Fibroblast of lung (primary cell): ENCODE data around the gene CFAP92. TPM values are rescaled to one million over a fixed set of nuclear protein-coding genes. Genes with fewer than 3 reads are reported as not detected.

Experiments
- DNase-seq, 2 donors: peaks; one replicate each; pipeline versions ENCODE4 v3.0.0 to v3.0.0-alpha.2; 2010; ENCODE audit warnings: low read depth in 2 of 2
- H2AFZ ChIP-seq: 2 replicates; pipeline ENCODE4 v1.5.1; 2012; ENCODE audit warnings: low read length, control low read depth, inconsistent platforms
- H3K27ac ChIP-seq: 2 replicates; pipeline ENCODE4 v1.5.1; 2011; ENCODE audit warnings: low read length, control low read depth; ENCODE audit not compliant: insufficient read depth
- H3K27me3 ChIP-seq: 2 replicates; pipeline ENCODE4 v1.5.1; 2011; ENCODE audit warnings: mild to moderate bottlenecking, low read length; ENCODE audit not compliant: control insufficient read depth, insufficient read depth
- H3K36me3 ChIP-seq: 2 replicates; pipeline ENCODE4 v1.5.1; 2011; ENCODE audit warnings: low read length; ENCODE audit not compliant: control insufficient read depth, insufficient read depth
- H3K4me1 ChIP-seq: 2 replicates; pipeline ENCODE4 v1.5.1; 2011; ENCODE audit warnings: low read length; ENCODE audit not compliant: control insufficient read depth, insufficient read depth; ENCODE audit errors: extremely low read depth
- H3K4me2 ChIP-seq: 2 replicates; pipeline ENCODE4 v1.5.1; 2011; ENCODE audit warnings: low read length, control low read depth; ENCODE audit not compliant: insufficient read depth; ENCODE audit errors: extremely low read depth
- H3K4me3 ChIP-seq, 4 experiments: fragments of 200-600 bp in 1 of 4; sonication (generic) in 1 of 4; replicated peaks in 1 of 4; 2 replicates each; pipeline ENCODE4 v1.5.1; 2011 to 2016; ENCODE audit warnings: low read length in 4 of 4, low read depth in 3 of 4, mild to moderate bottlenecking in 3 of 4, control low read depth in 2 of 4, inconsistent platforms in 1 of 4, mixed read lengths in 1 of 4; ENCODE audit not compliant: insufficient read depth in 1 of 4; ENCODE audit errors: control extremely low read depth in 1 of 4
- H3K79me2 ChIP-seq: 2 replicates; pipeline ENCODE4 v1.5.1; 2012; ENCODE audit warnings: mild to moderate bottlenecking, low read length, inconsistent platforms; ENCODE audit not compliant: control insufficient read depth, insufficient read depth
- H3K9ac ChIP-seq: 2 replicates; pipeline ENCODE4 v1.5.1; 2011; ENCODE audit warnings: mild to moderate bottlenecking, low read length, control low read depth; ENCODE audit not compliant: insufficient read depth
- H3K9me3 ChIP-seq: 2 replicates; pipeline ENCODE4 v1.5.1; 2012; ENCODE audit warnings: low read depth, low read length; ENCODE audit not compliant: control insufficient read depth, insufficient read depth
- H4K20me1 ChIP-seq: 2 replicates; pipeline ENCODE4 v1.5.1; 2011; ENCODE audit warnings: low read length; ENCODE audit not compliant: control insufficient read depth, insufficient read depth; ENCODE audit errors: extremely low read depth
- CTCF ChIP-seq, 2 donors: IDR thresholded peaks in 1 of 2; conservative IDR thresholded peaks in 1 of 2; 1 replicate in 1 of 2; 2 replicates in 1 of 2; pipeline ENCODE4 v1.5.1; 2011 to 2012; ENCODE audit warnings: low read length in 2 of 2, control low read depth in 1 of 2, inconsistent platforms in 1 of 2, low read depth in 1 of 2, mild to moderate bottlenecking in 1 of 2
- EZH2 ChIP-seq: IDR thresholded peaks from 2 replicates; pipeline ENCODE4 v1.5.1; 2012; ENCODE audit warnings: low read length, control low read depth, mild to moderate bottlenecking; ENCODE audit errors: missing control alignments
- polyA plus RNA-seq, 2 donors: library from polyadenylated mRNA; depleted of rRNA in 1 of 2; stranded (reverse) in 1 of 2; unstranded in 1 of 2; fragments of >200 nt; gene quantifications; 2 replicates each; pipeline ENCODE4 v1.2.1, GENCODE V29; 2011 to 2012; ENCODE audit warnings: missing spikeins in 1 of 2
- total RNA-seq: library from RNA; depleted of rRNA; stranded (reverse); fragments of >200 nt; gene quantifications from 2 replicates; pipeline ENCODE4 v1.2.1, GENCODE V29; 2014

The CFAP92 gene
- total and polyA plus RNA-seq, 2 donors (not counting 1 experiment from before 2014, with no cell fraction given): 0.07 TPM; not detected in 1

- no peak overlapping the region for H2AFZ ChIP-seq
- no peaks in the 10 kb centered on the region for H3K79me2 ChIP-seq
- H3K9ac ChIP-seq: no peak overlapping the region
- peaks cover 5% of the 10 kb centered on the region for H3K4me1 ChIP-seq
- no peaks in the 10 kb centered on the region for H3K36me3 ChIP-seq
- H3K4me2 ChIP-seq: no peak overlapping the region
- no peaks in the 10 kb centered on the region for H4K20me1 ChIP-seq
- peaks cover 18% of the 10 kb centered on the region for H3K27me3 ChIP-seq
- TF ChIP-seq EZH2: no peak
- no peak for TF ChIP-seq CTCF (conservative IDR thresholded peaks at IDR 0.05 in 1 of 2, IDR thresholded peaks at IDR 0.05 in 1 of 2; ENCODE audit: low read depth in 1 of 2, low read length in 2 of 2)
- DNase-seq: no peak
- H3K4me3 ChIP-seq: no peak overlapping the region
- no peak overlapping the region for H3K27ac ChIP-seq
- H3K9me3 ChIP-seq: no peaks in the 10 kb centered on the region
Observed at GRCh38 chr3:129028866-129029265, 35.0 kb upstream of the CFAP92 start.

DNA sequence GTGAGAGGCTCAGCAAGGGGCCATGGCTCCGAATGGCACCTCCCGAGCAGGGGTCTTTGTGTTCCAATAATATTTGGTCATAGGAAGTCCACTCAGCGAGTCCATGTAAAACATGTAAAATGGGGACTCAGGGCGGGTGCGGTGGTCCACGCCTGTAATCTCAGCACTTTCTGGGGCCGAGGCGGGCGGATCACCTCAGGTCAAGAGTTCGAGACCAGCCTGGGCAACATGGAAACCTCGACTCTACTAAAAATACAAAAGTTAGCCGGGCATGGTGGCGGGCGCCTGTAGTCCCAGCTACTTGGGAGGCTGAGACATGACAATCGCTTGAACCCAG, 33.6 kb upstream of the CFAP92 start:
- TF ChIP-seq EZH2 (no peak), CTCF (conservative IDR thresholded peaks at IDR 0.05 in 1 of 2, IDR thresholded peaks at IDR 0.05 in 1 of 2; ENCODE audit: low read depth in 1 of 2, low read length in 2 of 2) (no peak)
- peaks cover 5% of the 10 kb centered on the region for H3K4me1 ChIP-seq
- H4K20me1 ChIP-seq: no peaks in the 10 kb centered on the region
- no peaks in the 10 kb centered on the region for H3K36me3 ChIP-seq
- H3K4me2 ChIP-seq: no peak overlapping the region
- H3K27ac ChIP-seq: no peak overlapping the region
- no peak overlapping the region for H3K4me3 ChIP-seq
- no peak overlapping the region for H3K9ac ChIP-seq
- DNase-seq: no peak
- H2AFZ ChIP-seq: no peak overlapping the region
- no peaks in the 10 kb centered on the region for H3K79me2 ChIP-seq
- H3K27me3 ChIP-seq: peaks cover 14% of the 10 kb centered on the region
- no peaks in the 10 kb centered on the region for H3K9me3 ChIP-seq

DNA sequence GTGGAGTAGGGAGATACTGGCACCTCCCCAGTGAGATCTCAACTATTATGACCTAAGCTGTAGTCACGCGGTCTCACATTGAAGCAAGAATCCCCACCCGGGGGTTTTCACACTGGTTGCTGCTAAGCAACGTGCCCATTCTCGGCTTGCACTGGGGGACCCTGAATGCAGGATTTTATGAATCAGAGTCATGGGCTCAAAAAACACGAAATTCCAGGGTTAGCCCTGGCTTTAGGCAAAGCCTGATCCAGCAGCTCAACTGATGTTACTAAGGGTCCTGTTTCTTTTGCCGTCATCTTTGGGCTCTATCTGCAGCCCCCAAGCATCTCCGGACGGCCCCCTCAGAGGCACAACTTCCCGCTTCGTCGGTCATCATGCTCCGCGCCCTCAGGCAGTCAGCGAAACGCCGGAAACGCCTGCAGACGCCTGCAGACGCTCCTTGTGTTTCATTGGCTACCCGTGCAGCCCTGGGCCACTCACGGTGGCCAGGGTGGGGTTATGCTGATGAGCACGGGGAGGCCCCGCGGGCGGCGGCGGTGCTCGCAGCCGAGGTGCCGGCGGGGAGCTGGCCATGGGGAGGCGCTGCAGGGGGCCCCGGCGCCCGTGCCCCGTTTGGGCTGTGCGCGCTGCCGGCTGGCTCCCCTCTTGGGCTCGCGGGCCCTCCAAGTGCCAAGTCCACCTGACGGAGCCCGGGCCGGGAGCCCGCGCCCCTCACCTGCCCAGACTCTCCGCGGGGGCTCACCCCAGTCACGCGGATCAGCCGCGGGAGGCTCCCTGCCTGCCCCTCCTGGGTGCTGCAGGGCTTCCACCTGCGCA, 33.1 kb upstream of the CFAP92 start:
- Histone ChIP-seq H3K79me2 (no peaks in the 10 kb centered on the region), H3K9ac (no peak overlapping the region), H4K20me1 (no peaks in the 10 kb centered on the region), H3K36me3 (no peaks in the 10 kb centered on the region), H3K27ac (no peak overlapping the region), H3K4me3 (no peak overlapping the region), H3K4me2 (no peak overlapping the region), H3K27me3 (peaks cover 14% of the 10 kb centered on the region), H3K4me1 (peaks cover 5% of the 10 kb centered on the region), H3K9me3 (no peaks in the 10 kb centered on the region), H2AFZ (peak overlapping the region; percentile 29)
- TF ChIP-seq EZH2: peak; percentile 36
- TF ChIP-seq CTCF (conservative IDR thresholded peaks at IDR 0.05 in 1 of 2, IDR thresholded peaks at IDR 0.05 in 1 of 2; ENCODE audit: low read depth in 1 of 2, low read length in 2 of 2): no peak
- DNase-seq: peak; percentile 61 to 83
